GM23338 (cell line): ENCODE measurements around the gene KCNQ1OT1. TPM values are rescaled to one million over a fixed set of nuclear protein-coding genes. Genes with fewer than 3 reads are reported as not detected.
A peak's percentile ranks its signal among the peaks of the same experiment; 100 is the strongest.

Source experiments
- ATAC-seq: fragments of 200-7000 bp; cut with Tn5 transposase; 3 replicates; pipeline ENCODE4 v1.9.1; 2020
- DNase-seq: peaks from one replicate; pipeline ENCODE4 v3.0.0-alpha.2; 2015; ENCODE audit warnings: low spot score
- H2AFZ ChIP-seq: fragments of 200-600 bp; sonication (generic); 2 replicates; pipeline ENCODE4 v1.8.0; 2016; ENCODE audit warnings: antibody characterized with exemption, mild to moderate bottlenecking, moderate library complexity
- H3F3A ChIP-seq: fragments of 200-600 bp; sonication (generic); replicated peaks from 2 replicates; pipeline ENCODE4 v1.8.0; 2017; ENCODE audit warnings: antibody characterized with exemption, mixed run types, low read depth
- H3K27ac ChIP-seq: fragments of 200-600 bp; sonication (generic); 2 replicates; pipeline ENCODE4 v1.6.1; 2016; ENCODE audit warnings: low read depth
- H3K27me3 ChIP-seq: fragments of 200-600 bp; sonication (generic); 2 replicates; pipeline ENCODE4 v1.8.0; 2016; ENCODE audit warnings: mild to moderate bottlenecking, mixed run types, moderate library complexity; ENCODE audit not compliant: insufficient read depth
- H3K36me3 ChIP-seq: fragments of 200-600 bp; sonication (generic); 2 replicates; pipeline ENCODE4 v1.8.0; 2016; ENCODE audit warnings: mild to moderate bottlenecking; ENCODE audit not compliant: insufficient read depth
- H3K4me1 ChIP-seq: fragments of 200-600 bp; sonication (generic); 2 replicates; pipeline ENCODE4 v1.8.0; 2016; ENCODE audit warnings: mild to moderate bottlenecking, moderate library complexity; ENCODE audit not compliant: insufficient read depth
- H3K4me2 ChIP-seq: fragments of 200-600 bp; sonication (generic); 2 replicates; pipeline ENCODE4 v1.7.1; 2017; ENCODE audit warnings: mixed run types
- H3K4me3 ChIP-seq: fragments of 200-600 bp; sonication (generic); 2 replicates; pipeline ENCODE4 v1.6.1; 2016; ENCODE audit warnings: mixed run types
- H3K79me2 ChIP-seq: fragments of 200-600 bp; sonication (generic); replicated peaks from 2 replicates; pipeline ENCODE4 v1.8.0; 2017; ENCODE audit warnings: mild to moderate bottlenecking; ENCODE audit not compliant: insufficient read depth
- H3K9me2 ChIP-seq: fragments of 200-600 bp; sonication (generic); 2 replicates; pipeline ENCODE4 v1.8.0; 2017; ENCODE audit not compliant: insufficient read depth
- H4K20me1 ChIP-seq: fragments of 200-600 bp; sonication (generic); replicated peaks from 2 replicates; pipeline ENCODE4 v1.8.0; 2017; ENCODE audit warnings: mild to moderate bottlenecking; ENCODE audit not compliant: insufficient read depth
- H3K27ac Mint-ChIP-seq: 2 replicates; pipeline ENCODE4 v1.8.0; 2020; ENCODE audit warnings: inconsistent platforms, mild to moderate bottlenecking, moderate library complexity, mixed read lengths
- H3K27me3 Mint-ChIP-seq: 3 replicates; pipeline ENCODE4 v1.8.0; 2022; ENCODE audit warnings: low read depth, mild to moderate bottlenecking, moderate library complexity, mixed read lengths, inconsistent platforms; ENCODE audit not compliant: insufficient read depth, poor library complexity
- H3K36me3 Mint-ChIP-seq: 3 replicates; pipeline ENCODE4 v1.8.0; 2021; ENCODE audit warnings: low read depth, mild to moderate bottlenecking, inconsistent platforms, moderate library complexity, mixed read lengths
- H3K4me1 Mint-ChIP-seq: 3 replicates; pipeline ENCODE4 v1.8.0; 2020; ENCODE audit warnings: mild to moderate bottlenecking, inconsistent platforms, mixed read lengths
- H3K4me3 Mint-ChIP-seq: 3 replicates; pipeline ENCODE4 v1.8.0; 2021; ENCODE audit warnings: moderate library complexity, mild to moderate bottlenecking, inconsistent platforms, mixed read lengths
- H3K9me3 Mint-ChIP-seq: 3 replicates; pipeline ENCODE4 v1.8.0; 2020; ENCODE audit warnings: moderate library complexity, mild to moderate bottlenecking, inconsistent platforms, mixed read lengths
- CREB1 ChIP-seq: fragments of 250-450 bp; sonication (Bioruptor Pico); IDR thresholded peaks from 2 replicates; pipeline ENCODE4 v1.5.0; 2020; ENCODE audit warnings: low read depth, mild to moderate bottlenecking, moderate library complexity
- CTCF ChIP-seq, 2 experiments: fragments of 200-600 bp in 1 of 2; sonication (generic) in 1 of 2; conservative IDR thresholded peaks; 2 replicates each; pipeline versions ENCODE4 v1.5.1 to v1.6.1; 2016 to 2017; ENCODE audit warnings: antibody characterized with exemption in 2 of 2, low read depth in 2 of 2, mild to moderate bottlenecking in 2 of 2, moderate library complexity in 1 of 2
- EZH2phosphoT487 ChIP-seq: fragments of 200-600 bp; sonication (generic); IDR thresholded peaks from one replicate; pipeline ENCODE4 v1.8.1; 2018; ENCODE audit warnings: antibody characterized with exemption; ENCODE audit not compliant: unreplicated experiment
- JUNB ChIP-seq: IDR thresholded peaks from one replicate; pipeline ENCODE4 v1.6.1; 2016; ENCODE audit warnings: antibody characterized with exemption; ENCODE audit not compliant: unreplicated experiment
- NANOG ChIP-seq: IDR thresholded peaks from 2 replicates; pipeline ENCODE4 v1.6.1; 2016; ENCODE audit warnings: antibody characterized with exemption, borderline replicate concordance
- POLR2AphosphoS5 ChIP-seq: IDR thresholded peaks from 2 replicates; pipeline ENCODE4 v1.6.1; 2016; ENCODE audit warnings: antibody characterized with exemption, low read depth
- REST ChIP-seq: IDR thresholded peaks from one replicate; pipeline ENCODE4 v1.6.1; 2018; ENCODE audit warnings: antibody characterized with exemption; ENCODE audit not compliant: unreplicated experiment
- STAT1 ChIP-seq: IDR thresholded peaks from one replicate; pipeline ENCODE4 v1.6.1; 2016; ENCODE audit warnings: antibody characterized with exemption; ENCODE audit not compliant: unreplicated experiment
- ZNF331 ChIP-seq: fragments of 250-450 bp; sonication (Bioruptor Pico); IDR thresholded peaks from 2 replicates; pipeline ENCODE4 v1.5.0; 2020; ENCODE audit warnings: low read depth, mild to moderate bottlenecking, moderate library complexity
- ZNF462 ChIP-seq: fragments of 250-450 bp; sonication (Bioruptor Pico); IDR thresholded peaks from 2 replicates; pipeline ENCODE4 v1.5.0; 2020; ENCODE audit warnings: mild to moderate bottlenecking, moderate library complexity
- polyA plus RNA-seq: library from polyadenylated mRNA; unstranded; fragments of >200 nt; fragmentation: Nextera tagmentation; extraction: Ambion mirVana; gene quantifications from 2 replicates; pipeline ENCODE4 v1.2.1, GENCODE V29; 2016
- total RNA-seq: library from RNA; depleted of rRNA; stranded (reverse); fragments of >200 nt; shearing (Covaris generic); gene quantifications from 2 replicates; pipeline ENCODE4 v1.2.3, GENCODE V29; 2014

The KCNQ1OT1 gene
- total and polyA plus RNA-seq, 2 experiments from 2014 or later = 1.5 to 4.2 TPM

GRCh38 chr11:2591805-2592204, 108.0 kb downstream of the KCNQ1OT1 start:
- Mint-ChIP-seq H3K4me3 (no peak overlapping the region), H3K27ac (no peak overlapping the region), H3K4me1 (peaks cover 3% of the 10 kb centered on the region; the same call in 1 of the 3 replicates), H3K27me3 (peaks cover 87% of the 10 kb centered on the region), H3K36me3 (peaks cover 4% of the 10 kb centered on the region; the same call in 1 of the 3 replicates), H3K9me3 (peaks cover 4% of the 10 kb centered on the region)
- ATAC-seq = no peak
- Histone ChIP-seq H3K4me1 (no peaks in the 10 kb centered on the region), H3F3A (no peaks in the 10 kb centered on the region), H3K79me2 (no peaks in the 10 kb centered on the region), H2AFZ (no peak overlapping the region), H3K4me2 (no peak overlapping the region), H3K27me3 (peaks cover 99% of the 10 kb centered on the region), H3K27ac (no peak overlapping the region), H3K9me2 (no peaks in the 10 kb centered on the region), H3K4me3 (no peak overlapping the region), H4K20me1 (no peaks in the 10 kb centered on the region), H3K36me3 (no peaks in the 10 kb centered on the region)
- TF ChIP-seq REST = no peak
- DNase-seq = no peak

GRCh38 chr11:2590965-2591754, 108.6 kb downstream of the KCNQ1OT1 start:
- H3K27ac ChIP-seq = no peak overlapping the region
- Mint-ChIP-seq H3K4me1 (peaks cover 3% of the 10 kb centered on the region; the same call in 1 of the 3 replicates), H3K27ac (no peak overlapping the region), H3K9me3 (peaks cover 4% of the 10 kb centered on the region), H3K27me3 (peaks cover 88% of the 10 kb centered on the region), H3K4me3 (no peak overlapping the region), H3K36me3 (peaks cover 4% of the 10 kb centered on the region; the same call in 1 of the 3 replicates)
- H3K27me3 ChIP-seq = peaks cover 96% of the 10 kb centered on the region
- no peaks in the 10 kb centered on the region for H3K36me3 ChIP-seq
- H3K4me1 ChIP-seq = no peaks in the 10 kb centered on the region
- DNase-seq (no peak), ATAC-seq (peak; percentile 20; the same call in 1 of the 3 replicates)
- no peaks in the 10 kb centered on the region for H4K20me1 ChIP-seq
- no peak overlapping the region for H3K4me2 ChIP-seq
- no peaks in the 10 kb centered on the region for H3K9me2 ChIP-seq
- no peak overlapping the region for H3K4me3 ChIP-seq
- no peaks in the 10 kb centered on the region for H3F3A ChIP-seq
- H3K79me2 ChIP-seq = no peaks in the 10 kb centered on the region
- no peak overlapping the region for H2AFZ ChIP-seq
- TF ChIP-seq POLR2AphosphoS5 (no peak), ZNF462 (CRISPR knock-in tag) (no peak), STAT1 (no peak), NANOG (no peak), CREB1 (no peak), CTCF (conservative IDR thresholded peaks at IDR 0.05; ENCODE audit: low read depth in 2 of 2) (no peak), ZNF331 (CRISPR knock-in tag) (no peak), JUNB (no peak), EZH2phosphoT487 (no peak)
